ENCODE results near the gene KIF3C.
"Not testable (repeated sequence)": the region's sequence is repeated elsewhere in the genome, so short reads cannot be mapped to it uniquely, and the experiment has no call there.

Gene KIF3C

DNA sequence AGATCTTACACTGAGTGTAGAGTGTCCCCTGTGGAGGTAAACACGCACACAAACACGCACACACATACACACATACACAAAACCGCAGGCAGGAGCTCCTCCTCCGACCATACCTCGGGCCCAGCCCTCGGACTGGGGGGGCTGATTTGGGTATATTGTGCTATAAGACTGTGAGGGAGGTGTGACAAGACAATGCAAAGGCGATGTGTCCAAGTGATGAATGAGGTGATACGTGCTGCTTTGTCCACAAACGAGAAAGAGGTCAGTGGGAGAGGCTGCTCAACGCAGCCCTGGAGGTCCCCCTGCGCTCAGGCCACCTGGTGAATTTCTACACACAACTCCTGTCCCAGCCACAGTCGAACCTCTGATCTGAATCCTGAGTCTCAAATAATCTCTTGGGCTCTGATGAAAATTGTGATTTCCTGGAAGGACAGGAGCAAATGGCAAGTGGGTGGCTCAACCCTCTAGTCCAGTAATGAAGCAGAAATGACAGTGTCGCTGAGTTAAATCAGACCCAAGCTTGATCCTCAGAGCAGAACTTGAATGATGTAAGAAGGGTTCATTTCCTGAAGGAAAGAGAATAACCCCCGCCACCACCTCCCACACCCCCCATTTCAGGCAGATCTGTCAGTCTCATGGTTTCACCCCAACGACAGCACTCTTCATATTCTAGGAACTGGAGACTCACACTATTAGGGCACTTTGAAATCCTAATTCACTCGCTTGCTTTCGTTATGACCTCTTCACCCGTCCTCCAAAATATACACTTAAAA, 55.1 kb downstream of the KIF3C start:
- Histone ChIP-seq H3K36me3 (ENCODE audit: control insufficient read depth, insufficient read depth, low read length) (no peaks in the 10 kb centered on the region), H3K27me3 (replicated peaks; ENCODE audit: control insufficient read depth, insufficient read depth, low read length) (no peaks in the 10 kb centered on the region), H3K4me3 (replicated peaks; ENCODE audit: low read depth, low read length) (no peak overlapping the region)
- TF ChIP-seq, protein P1, sequence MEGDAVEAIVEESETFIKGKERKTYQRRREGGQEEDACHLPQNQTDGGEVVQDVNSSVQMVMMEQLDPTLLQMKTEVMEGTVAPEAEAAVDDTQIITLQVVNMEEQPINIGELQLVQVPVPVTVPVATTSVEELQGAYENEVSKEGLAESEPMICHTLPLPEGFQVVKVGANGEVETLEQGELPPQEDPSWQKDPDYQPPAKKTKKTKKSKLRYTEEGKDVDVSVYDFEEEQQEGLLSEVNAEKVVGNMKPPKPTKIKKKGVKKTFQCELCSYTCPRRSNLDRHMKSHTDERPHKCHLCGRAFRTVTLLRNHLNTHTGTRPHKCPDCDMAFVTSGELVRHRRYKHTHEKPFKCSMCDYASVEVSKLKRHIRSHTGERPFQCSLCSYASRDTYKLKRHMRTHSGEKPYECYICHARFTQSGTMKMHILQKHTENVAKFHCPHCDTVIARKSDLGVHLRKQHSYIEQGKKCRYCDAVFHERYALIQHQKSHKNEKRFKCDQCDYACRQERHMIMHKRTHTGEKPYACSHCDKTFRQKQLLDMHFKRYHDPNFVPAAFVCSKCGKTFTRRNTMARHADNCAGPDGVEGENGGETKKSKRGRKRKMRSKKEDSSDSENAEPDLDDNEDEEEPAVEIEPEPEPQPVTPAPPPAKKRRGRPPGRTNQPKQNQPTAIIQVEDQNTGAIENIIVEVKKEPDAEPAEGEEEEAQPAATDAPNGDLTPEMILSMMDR (IDR thresholded peaks at IDR 0.05; ENCODE audit: insufficient read depth, low read length, poor library complexity, severe bottlenecking): no peak
- no peak for DNase-seq (ENCODE audit: extremely low read depth, insufficient read length)

DNA sequence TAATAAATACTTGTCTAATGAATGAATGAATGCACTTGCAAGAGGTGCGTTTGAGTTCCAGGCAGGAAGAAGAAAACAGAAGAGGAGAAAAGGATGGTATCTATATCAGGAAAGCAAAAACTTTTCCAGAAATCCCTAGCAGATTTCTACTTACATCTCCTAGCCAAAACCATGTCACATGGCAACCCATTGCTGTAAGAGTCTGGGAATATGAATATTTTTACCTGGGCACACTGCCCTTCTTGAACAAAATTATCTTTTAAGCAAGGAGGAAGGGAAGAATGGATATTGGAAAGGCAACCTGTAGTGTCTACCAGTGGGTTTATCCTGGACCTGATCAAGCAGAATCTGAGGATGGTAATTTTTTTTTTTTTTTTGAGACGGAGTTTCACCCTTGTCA, 59.8 kb downstream of the KIF3C start:
- H3K36me3 ChIP-seq (ENCODE audit: control insufficient read depth, insufficient read depth, low read length): no peaks in the 10 kb centered on the region
- H3K27me3 ChIP-seq (replicated peaks; ENCODE audit: control insufficient read depth, insufficient read depth, low read length): no peaks in the 10 kb centered on the region; the same call in 1 of the 2 replicates
- DNase-seq (ENCODE audit: extremely low read depth, insufficient read length): no peak
- TF ChIP-seq, protein P1 (IDR thresholded peaks at IDR 0.05; ENCODE audit: insufficient read depth, low read length, poor library complexity, severe bottlenecking): no peak
- no peak overlapping the region for H3K4me3 ChIP-seq (replicated peaks; ENCODE audit: low read depth, low read length)

DNA sequence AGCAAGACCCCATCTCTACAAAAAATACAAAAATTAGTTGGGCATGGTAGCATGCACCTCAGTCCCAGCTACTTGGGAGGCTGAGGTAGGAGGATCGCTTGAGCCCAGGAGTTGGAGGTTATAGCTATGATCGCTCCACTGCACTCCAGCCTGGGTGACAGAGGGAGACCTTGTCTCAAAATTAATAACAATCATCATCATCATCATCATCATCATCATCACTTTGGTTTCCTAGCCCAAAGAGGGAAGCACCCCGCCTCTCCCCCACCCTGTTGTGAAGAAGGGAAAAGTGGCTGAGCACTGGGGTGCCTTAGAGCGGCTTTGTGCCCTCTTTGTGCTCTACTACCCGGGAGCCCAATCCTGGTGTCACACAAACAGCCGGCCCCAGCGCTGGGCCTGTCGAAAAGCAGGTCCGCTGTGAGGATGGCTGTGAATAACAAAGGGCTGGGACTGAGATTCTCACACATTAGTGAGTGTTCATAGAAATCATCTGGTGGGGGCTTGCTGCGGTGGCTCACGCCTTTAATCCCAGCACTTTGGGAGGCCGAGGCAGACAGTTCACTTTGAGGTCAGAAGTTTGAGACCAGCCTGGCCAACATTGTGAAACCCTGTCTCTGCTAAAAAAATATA, 61.4 kb downstream of the KIF3C start:
- TF ChIP-seq, protein P1 (IDR thresholded peaks at IDR 0.05; ENCODE audit: insufficient read depth, low read length, poor library complexity, severe bottlenecking): no peak
- no peak for DNase-seq (ENCODE audit: extremely low read depth, insufficient read length)
- Histone ChIP-seq H3K27me3 (replicated peaks; ENCODE audit: control insufficient read depth, insufficient read depth, low read length) (no peaks in the 10 kb centered on the region; the same call in 1 of the 2 replicates), H3K36me3 (ENCODE audit: control insufficient read depth, insufficient read depth, low read length) (no peaks in the 10 kb centered on the region), H3K4me3 (replicated peaks; ENCODE audit: low read depth, low read length) (no peak overlapping the region)

DNA sequence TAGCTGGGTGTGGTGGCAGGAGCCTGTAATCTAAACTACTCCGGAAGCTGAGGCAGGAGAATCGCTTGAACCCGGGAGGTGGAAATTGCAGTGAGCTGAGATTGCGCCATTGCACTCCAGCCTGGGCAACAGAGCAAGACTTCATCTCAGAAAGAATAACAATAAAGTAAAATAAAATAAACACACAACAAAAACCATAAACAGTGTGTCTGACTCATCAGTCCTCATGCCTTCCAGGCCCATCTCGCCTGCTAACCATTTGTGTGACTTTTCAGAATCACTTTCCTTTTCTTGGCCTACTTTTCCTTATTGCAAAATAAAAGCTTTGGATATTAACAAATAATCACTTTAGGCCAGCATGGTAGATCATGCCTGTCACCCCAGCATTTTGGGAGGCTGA, 62.0 kb downstream of the KIF3C start:
- Histone ChIP-seq H3K4me3 (replicated peaks; ENCODE audit: low read depth, low read length) (no peak overlapping the region), H3K27me3 (replicated peaks; ENCODE audit: control insufficient read depth, insufficient read depth, low read length) (no peaks in the 10 kb centered on the region; the same call in 1 of the 2 replicates), H3K36me3 (ENCODE audit: control insufficient read depth, insufficient read depth, low read length) (no peaks in the 10 kb centered on the region)
- DNase-seq (ENCODE audit: extremely low read depth, insufficient read length): no peak
- TF ChIP-seq, protein P1 (IDR thresholded peaks at IDR 0.05; ENCODE audit: insufficient read depth, low read length, poor library complexity, severe bottlenecking): no peak

DNA sequence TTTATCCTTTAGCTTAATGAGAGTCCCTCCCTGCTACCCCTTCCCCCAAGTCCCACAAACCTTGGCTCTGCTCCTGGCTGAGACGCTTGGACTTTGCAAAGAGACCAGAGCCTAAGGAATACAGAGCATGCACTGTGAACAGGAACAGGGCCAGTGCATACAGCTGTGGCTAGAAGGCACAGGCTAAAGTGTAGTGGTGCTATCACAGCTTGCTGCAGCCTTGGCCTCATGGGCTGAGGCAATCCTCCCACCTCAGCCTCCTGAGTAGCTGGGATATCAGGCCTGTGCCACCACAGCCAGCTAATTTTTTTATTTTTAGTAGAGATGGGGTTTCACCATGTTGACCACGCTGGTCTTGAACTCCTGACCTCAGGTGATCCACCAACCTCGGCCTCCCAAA, 64.5 kb downstream of the KIF3C start:
- Histone ChIP-seq H3K4me3 (replicated peaks; ENCODE audit: low read depth, low read length) (no peak overlapping the region), H3K36me3 (ENCODE audit: control insufficient read depth, insufficient read depth, low read length) (no peaks in the 10 kb centered on the region), H3K27me3 (replicated peaks; ENCODE audit: control insufficient read depth, insufficient read depth, low read length) (no peaks in the 10 kb centered on the region; the same call in 1 of the 2 replicates)
- DNase-seq (ENCODE audit: extremely low read depth, insufficient read length): no peak
- TF ChIP-seq, protein P1 (IDR thresholded peaks at IDR 0.05; ENCODE audit: insufficient read depth, low read length, poor library complexity, severe bottlenecking): no peak

DNA sequence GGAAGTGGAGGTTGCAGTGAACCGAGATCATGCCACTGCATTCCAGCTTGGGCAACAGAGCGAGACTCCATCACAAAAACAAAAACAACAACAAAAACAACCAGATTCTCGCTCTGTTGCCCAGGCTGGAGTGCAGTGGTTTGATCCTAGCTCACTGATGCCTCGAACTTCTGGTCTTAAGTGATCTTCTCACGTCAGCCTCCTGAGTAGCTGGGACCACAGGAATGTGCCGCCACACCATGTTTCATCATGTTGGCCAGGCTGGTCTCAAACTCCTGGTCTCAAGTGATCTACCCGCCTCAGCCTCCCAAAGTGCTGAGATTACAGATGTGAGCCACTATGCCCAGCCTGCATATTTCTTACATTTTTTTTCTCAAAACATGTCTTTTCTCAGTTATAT, 64.9 kb downstream of the KIF3C start:
- not testable (repeated sequence) for H3K27me3 ChIP-seq (replicated peaks; ENCODE audit: control insufficient read depth, insufficient read depth, low read length); DNase-seq (ENCODE audit: extremely low read depth, insufficient read length); H3K36me3 ChIP-seq (ENCODE audit: control insufficient read depth, insufficient read depth, low read length); H3K4me3 ChIP-seq (replicated peaks; ENCODE audit: low read depth, low read length)

DNA sequence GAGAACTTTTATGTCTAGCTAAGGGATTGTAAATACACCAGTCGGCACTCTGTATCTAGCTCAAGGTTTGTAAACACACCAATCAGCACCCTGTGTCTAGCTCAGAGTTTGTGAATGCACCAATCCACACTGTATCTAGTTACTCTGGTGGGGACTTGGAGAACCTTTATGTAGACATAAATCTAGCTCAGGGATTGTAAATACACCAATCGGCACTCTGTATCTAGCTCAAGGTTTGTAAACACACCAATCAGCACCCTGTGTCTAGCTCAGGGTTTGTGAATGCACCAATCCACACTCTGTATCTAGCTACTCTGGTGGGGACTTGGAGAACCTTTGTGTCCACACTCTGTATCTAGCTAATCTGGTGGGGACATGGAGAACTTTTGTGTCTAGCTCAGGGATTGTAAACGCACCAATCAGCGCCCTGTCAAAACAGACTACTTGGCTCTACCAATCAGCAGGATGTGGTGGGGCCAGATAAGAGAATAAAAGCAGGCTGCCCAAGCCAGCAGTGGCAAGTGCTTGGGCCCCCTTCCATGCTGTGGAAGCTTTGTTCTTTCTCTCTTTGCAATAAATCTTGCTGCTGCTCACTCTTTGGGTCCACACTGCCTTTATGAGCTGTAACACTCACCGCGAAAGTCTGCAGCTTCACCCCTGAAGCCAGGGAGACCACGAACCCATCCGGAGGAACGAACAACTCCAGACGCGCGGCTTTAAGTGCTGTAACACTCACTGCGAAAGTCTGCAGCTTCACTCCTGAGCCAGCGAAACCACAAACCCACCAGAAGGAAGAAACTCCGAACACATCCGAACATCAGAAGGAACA, 66.1 kb downstream of the KIF3C start:
- not testable (repeated sequence) for H3K36me3 ChIP-seq (ENCODE audit: control insufficient read depth, insufficient read depth, low read length); H3K4me3 ChIP-seq (replicated peaks; ENCODE audit: low read depth, low read length); DNase-seq (ENCODE audit: extremely low read depth, insufficient read length); H3K27me3 ChIP-seq (replicated peaks; ENCODE audit: control insufficient read depth, insufficient read depth, low read length)

DNA sequence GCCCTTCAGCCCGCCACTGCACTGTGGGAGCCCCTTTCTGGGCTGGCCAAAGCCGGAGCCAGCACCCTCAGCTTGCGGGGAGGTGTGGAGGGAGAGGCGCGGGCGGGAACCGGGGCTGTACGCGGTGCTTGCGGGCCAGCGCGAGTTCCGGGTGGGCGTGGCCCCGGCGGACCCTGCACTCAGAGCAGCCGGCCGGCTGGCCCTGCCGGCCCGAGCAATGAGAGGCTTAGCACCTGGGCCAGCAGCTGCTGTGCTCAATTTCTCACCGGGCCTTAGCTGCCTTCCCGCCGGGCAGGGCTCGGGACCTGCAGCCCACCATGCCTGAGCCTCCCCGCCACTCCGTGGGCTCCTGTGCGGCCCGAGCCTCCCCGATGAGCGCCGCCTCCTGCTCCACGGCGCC, 66.9 kb downstream of the KIF3C start:
- not testable (repeated sequence) for H3K4me3 ChIP-seq (replicated peaks; ENCODE audit: low read depth, low read length); DNase-seq (ENCODE audit: extremely low read depth, insufficient read length); H3K36me3 ChIP-seq (ENCODE audit: control insufficient read depth, insufficient read depth, low read length); H3K27me3 ChIP-seq (replicated peaks; ENCODE audit: control insufficient read depth, insufficient read depth, low read length)

Data from GM06990 (cell line).